ENCODE data around the gene JAZF1. TPM values are rescaled to one million over a fixed set of nuclear protein-coding genes. Genes with fewer than 3 reads are reported as not detected.

Gene JAZF1
- total and polyA plus RNA-seq, 2 donors (not counting 1 experiment from before 2014, with no cell fraction given), result 14.0 to 38.6 TPM

DNA sequence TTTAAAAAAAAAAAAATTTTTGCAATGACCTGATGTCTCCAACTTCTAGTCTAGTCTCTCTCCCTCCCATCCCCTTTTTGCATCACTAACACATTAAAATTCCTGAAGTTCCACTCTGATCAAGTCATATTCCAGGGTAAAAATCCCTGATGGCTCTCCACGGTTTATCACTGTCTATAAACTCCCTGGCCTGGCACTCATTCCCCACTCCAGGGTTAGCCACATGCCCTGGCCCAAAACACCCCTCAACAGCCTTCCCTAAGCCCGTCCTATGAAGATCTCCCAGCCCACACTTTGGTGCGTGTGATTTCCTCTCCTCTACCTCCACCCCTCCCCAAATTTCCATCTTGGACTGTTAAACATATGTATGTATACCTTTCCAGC is 125.4 kb downstream of the JAZF1 start:
- peaks cover 0 to 3% of the 10 kb centered on the region in 2 experiments for H3K36me3 ChIP-seq (replicated peaks in 1 of 2; ENCODE audit: control extremely low read depth in 1 of 2, control insufficient read depth in 1 of 2, extremely low read depth in 1 of 2, insufficient read depth in 2 of 2, low read length in 1 of 2)
- no peak for ATAC-seq (ENCODE audit: low read depth)
- ChIA-PET CTCF (interaction anchor here (3.8 kb wide), 1 partner anchor 23 kb away, joined by 15 read pairs; no protein-coding TSS in a partner anchor), POLR2A (no interaction called here)
- peaks cover 86% of the 10 kb centered on the region for H3K79me2 ChIP-seq (ENCODE audit: control insufficient read depth, insufficient read depth, low read length)
- no peak overlapping the region for H3K4me3 ChIP-seq (ENCODE audit: control extremely low read depth in 1 of 5, extremely low read depth in 1 of 5, insufficient read depth in 1 of 5, low read depth in 2 of 5, low read length in 4 of 5)
- no peak overlapping the region for H3K27ac Mint-ChIP-seq
- no peak overlapping the region for H3K27ac ChIP-seq (ENCODE audit: low read length in 2 of 2)
- H3K27me3 Mint-ChIP-seq, result no peaks in the 10 kb centered on the region
- no peaks in the 10 kb centered on the region for H3K9me3 Mint-ChIP-seq (ENCODE audit: insufficient read depth)
- H2AFZ ChIP-seq (ENCODE audit: insufficient read depth, low read depth, low read length, poor library complexity, severe bottlenecking), result no peak overlapping the region
- TF ChIP-seq EZH2 (IDR thresholded peaks at IDR 0.05; ENCODE audit: borderline replicate concordance, insufficient read depth, low read depth, low read length, poor library complexity, severe bottlenecking), result no peak
- TF ChIP-seq, protein P1, sequence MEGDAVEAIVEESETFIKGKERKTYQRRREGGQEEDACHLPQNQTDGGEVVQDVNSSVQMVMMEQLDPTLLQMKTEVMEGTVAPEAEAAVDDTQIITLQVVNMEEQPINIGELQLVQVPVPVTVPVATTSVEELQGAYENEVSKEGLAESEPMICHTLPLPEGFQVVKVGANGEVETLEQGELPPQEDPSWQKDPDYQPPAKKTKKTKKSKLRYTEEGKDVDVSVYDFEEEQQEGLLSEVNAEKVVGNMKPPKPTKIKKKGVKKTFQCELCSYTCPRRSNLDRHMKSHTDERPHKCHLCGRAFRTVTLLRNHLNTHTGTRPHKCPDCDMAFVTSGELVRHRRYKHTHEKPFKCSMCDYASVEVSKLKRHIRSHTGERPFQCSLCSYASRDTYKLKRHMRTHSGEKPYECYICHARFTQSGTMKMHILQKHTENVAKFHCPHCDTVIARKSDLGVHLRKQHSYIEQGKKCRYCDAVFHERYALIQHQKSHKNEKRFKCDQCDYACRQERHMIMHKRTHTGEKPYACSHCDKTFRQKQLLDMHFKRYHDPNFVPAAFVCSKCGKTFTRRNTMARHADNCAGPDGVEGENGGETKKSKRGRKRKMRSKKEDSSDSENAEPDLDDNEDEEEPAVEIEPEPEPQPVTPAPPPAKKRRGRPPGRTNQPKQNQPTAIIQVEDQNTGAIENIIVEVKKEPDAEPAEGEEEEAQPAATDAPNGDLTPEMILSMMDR (IDR thresholded peaks at IDR 0.05), result no peak
- H3K9ac ChIP-seq (ENCODE audit: low read length), result no peak overlapping the region
- DNase-seq, result no peak
- H3K4me3 Mint-ChIP-seq, result no peak overlapping the region
- peaks cover 40% of the 10 kb centered on the region for H3K4me1 Mint-ChIP-seq
- 100% methylated on average over 1 of the region's 3 CpGs for WGBS (ENCODE audit: insufficient coverage)
- intact Hi-C loops (cut with micrococcal nuclease), result no loop called here
- no peaks in the 10 kb centered on the region for H3K9me3 ChIP-seq (ENCODE audit: control extremely low read depth in 1 of 3, control insufficient read depth in 2 of 3, insufficient read depth in 1 of 3, low read length in 2 of 3)
- H3K4me2 ChIP-seq (replicated peaks; ENCODE audit: low read depth, low read length, poor library complexity, severe bottlenecking), result no peak overlapping the region
- peaks cover 5 to 13% of the 10 kb centered on the region in 2 donors for H3K4me1 ChIP-seq (ENCODE audit: control insufficient read depth in 2 of 2, insufficient read depth in 2 of 2, low read length in 2 of 2)
- H3K27me3 ChIP-seq (replicated peaks in 1 of 4; ENCODE audit: control extremely low read depth in 1 of 4, control insufficient read depth in 3 of 4, insufficient read depth in 4 of 4, low read length in 3 of 4), result no peaks in the 10 kb centered on the region
- peaks cover 74% of the 10 kb centered on the region for H4K20me1 ChIP-seq (ENCODE audit: control insufficient read depth, insufficient read depth, low read length, poor library complexity, severe bottlenecking)

DNA sequence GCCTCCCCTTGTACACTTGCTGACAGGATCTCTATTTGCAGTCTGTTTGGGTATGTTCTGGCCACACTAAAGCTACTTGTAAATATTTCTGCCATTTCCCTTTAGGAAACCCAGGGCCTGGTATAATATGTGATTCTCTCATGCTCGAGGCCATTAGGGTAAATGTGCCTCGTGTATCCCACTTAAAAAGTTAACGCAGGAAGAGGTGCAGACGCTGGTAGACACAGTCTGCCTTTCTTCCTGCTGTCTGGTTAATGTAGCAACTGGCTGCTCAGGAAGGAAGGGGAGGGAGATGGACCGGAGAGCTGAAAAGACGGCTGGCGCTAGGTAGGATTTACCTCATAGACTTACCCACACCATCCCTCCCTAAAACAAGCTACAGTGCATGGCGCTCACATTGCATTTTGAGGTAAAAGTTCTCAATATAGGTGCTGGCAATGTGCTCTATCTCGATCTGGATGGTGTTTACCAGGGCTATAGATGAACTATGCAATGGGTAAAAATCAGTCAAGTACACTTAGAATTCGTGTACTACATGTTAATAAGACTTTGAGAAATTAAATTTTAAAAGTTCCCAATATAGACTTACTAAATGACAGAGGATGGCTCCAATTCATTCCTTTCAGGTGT is 125.9 kb downstream of the JAZF1 start:
- 33% methylated on average over 4 of the region's 10 CpGs for WGBS (ENCODE audit: insufficient coverage)
- H3K4me2 ChIP-seq (replicated peaks; ENCODE audit: low read depth, low read length, poor library complexity, severe bottlenecking), result no peak overlapping the region
- H3K27me3 ChIP-seq (replicated peaks in 1 of 4; ENCODE audit: control extremely low read depth in 1 of 4, control insufficient read depth in 3 of 4, insufficient read depth in 4 of 4, low read length in 3 of 4), result no peaks in the 10 kb centered on the region
- intact Hi-C loops (cut with micrococcal nuclease), result no loop called here
- H3K27ac Mint-ChIP-seq, result no peak overlapping the region
- POLR2A ChIA-PET, result no interaction called here
- H3K9me3 Mint-ChIP-seq (ENCODE audit: insufficient read depth), result no peaks in the 10 kb centered on the region
- H3K9ac ChIP-seq (ENCODE audit: low read length), result no peak overlapping the region
- H3K4me3 Mint-ChIP-seq, result no peak overlapping the region
- CTCF ChIA-PET, result interaction anchor here (3.8 kb wide), 1 partner anchor 23 kb away, joined by 15 read pairs; no protein-coding TSS in a partner anchor
- H3K27ac ChIP-seq (ENCODE audit: low read length in 2 of 2), result no peak overlapping the region
- ATAC-seq (ENCODE audit: low read depth), result no peak
- peaks cover 78% of the 10 kb centered on the region for H4K20me1 ChIP-seq (ENCODE audit: control insufficient read depth, insufficient read depth, low read length, poor library complexity, severe bottlenecking)
- no peak overlapping the region for H2AFZ ChIP-seq (ENCODE audit: insufficient read depth, low read depth, low read length, poor library complexity, severe bottlenecking)
- peaks cover 40% of the 10 kb centered on the region for H3K4me1 Mint-ChIP-seq
- H3K4me3 ChIP-seq (ENCODE audit: control extremely low read depth in 1 of 5, extremely low read depth in 1 of 5, insufficient read depth in 1 of 5, low read depth in 2 of 5, low read length in 4 of 5), result no peak overlapping the region
- no peaks in the 10 kb centered on the region for H3K9me3 ChIP-seq (ENCODE audit: control extremely low read depth in 1 of 3, control insufficient read depth in 2 of 3, insufficient read depth in 1 of 3, low read length in 2 of 3)
- TF ChIP-seq, protein P1 (IDR thresholded peaks at IDR 0.05), result no peak
- TF ChIP-seq EZH2 (IDR thresholded peaks at IDR 0.05; ENCODE audit: borderline replicate concordance, insufficient read depth, low read depth, low read length, poor library complexity, severe bottlenecking), result no peak
- H3K4me1 ChIP-seq (ENCODE audit: control insufficient read depth in 2 of 2, insufficient read depth in 2 of 2, low read length in 2 of 2), result peaks cover 5 to 13% of the 10 kb centered on the region in 2 donors
- no peaks in the 10 kb centered on the region for H3K27me3 Mint-ChIP-seq
- DNase-seq, result no peak
- H3K79me2 ChIP-seq (ENCODE audit: control insufficient read depth, insufficient read depth, low read length), result peaks cover 87% of the 10 kb centered on the region
- H3K36me3 ChIP-seq (replicated peaks in 1 of 2; ENCODE audit: control extremely low read depth in 1 of 2, control insufficient read depth in 1 of 2, extremely low read depth in 1 of 2, insufficient read depth in 2 of 2, low read length in 1 of 2), result peaks cover 0 to 3% of the 10 kb centered on the region in 2 experiments

Data from B cell (primary cell).